Superior temporal gyrus (tissue), 1 donor: ENCODE data around the gene ZDHHC20.

Source experiments
- DNase-seq: peaks from one replicate; pipeline ENCODE4 v3.0.0-alpha.2; 2016; ENCODE audit errors: extremely low spot score

ZDHHC20 gene

DNA sequence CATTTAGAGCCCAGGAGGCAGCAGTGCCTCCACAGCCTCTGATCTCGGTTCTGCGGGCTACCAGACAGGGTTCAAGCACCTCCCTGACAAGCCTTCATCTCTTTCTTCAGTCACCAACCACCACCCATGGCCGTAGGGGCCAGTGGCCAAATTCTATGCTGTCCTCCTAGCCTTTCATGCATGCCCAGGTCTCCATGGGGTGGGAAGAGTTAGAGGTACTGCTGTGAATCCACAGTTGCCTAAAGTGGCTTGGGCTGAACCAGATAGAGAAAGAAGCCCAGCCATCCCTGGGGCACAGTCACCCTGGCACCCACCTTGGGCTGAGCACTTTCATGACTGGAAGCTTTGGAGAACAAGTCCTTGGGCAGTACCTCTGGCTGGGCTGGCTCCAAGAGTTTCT is 97.4 kb downstream of the ZDHHC20 start:
- no peak for DNase-seq

DNA sequence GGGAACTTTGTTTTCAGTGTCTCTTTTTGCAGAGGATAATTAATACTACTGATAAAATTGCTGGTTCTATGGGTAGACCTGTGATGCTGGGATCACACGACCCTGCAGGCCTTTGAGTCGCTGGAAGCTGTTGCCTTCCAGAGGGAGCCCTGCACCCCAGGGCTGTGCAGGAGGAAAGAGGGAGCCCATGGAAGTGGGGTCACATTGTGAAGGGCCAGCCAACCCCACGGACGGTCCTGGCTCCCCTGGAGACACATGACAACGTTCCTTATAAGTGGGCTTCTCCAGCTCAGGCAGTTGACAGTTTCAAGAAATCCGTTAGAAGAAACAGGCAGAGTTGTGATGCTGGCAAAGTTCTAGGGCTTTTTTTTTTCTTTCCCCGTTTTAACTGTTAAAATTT is 98.0 kb downstream of the ZDHHC20 start:
- no peak for DNase-seq

DNA sequence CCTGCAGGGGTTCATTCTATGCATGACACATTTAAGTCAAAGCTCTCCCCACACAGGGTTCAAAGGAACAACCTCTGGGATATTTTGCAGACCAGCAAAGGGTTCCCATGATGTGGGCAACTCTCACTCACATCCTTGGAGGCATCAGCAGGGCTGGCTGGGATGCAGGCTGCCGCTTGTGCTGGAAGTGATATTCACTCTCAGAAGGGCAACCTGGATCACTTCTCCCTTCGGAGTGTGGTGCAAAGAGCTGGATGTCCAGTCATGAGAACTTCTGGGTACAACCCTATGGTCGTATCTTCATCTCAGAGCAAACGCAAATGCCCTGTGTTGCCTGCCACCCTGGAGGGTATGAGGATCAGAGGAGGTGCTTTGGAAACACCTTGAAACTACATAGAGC is 98.6 kb downstream of the ZDHHC20 start:
- no peak for DNase-seq

DNA sequence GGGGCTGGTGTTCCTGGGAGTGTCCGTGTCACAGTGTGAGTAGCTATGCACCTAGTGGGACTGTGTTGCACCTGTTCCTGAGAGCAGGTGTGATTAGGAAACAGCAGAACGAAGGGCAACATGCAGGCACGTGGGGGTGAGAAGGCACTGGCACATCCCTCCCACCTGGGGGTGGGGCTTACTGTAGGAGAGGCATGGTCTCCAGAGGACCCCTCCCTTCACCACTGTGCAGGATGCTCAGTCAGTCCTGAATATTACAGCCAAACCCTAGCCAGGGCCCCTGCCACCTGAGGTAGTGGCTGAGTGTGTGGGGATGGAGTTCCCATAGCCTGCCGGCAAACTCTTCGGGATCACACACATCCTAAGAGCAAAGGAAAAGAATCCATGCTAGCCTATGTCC is 99.2 kb downstream of the ZDHHC20 start:
- no peak for DNase-seq

DNA sequence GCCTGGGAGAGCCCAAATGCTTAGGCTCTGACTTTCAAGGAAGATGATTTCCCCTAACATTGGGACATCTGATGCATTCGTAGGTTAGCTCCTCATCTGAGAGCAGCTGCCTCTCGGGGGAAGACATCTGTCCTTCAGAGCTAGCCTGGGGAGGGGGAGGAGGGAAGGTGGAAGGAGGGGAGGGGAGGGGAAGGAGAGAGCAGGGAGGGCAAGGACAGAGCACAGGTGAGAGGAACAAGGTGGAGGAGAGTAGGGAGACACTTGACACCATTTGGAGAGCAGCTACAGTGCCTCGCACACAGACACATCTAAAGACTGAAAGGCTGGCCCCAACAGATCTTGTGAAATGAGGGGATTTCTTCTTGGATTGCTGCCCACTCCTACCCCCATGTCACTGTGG is 103.8 kb downstream of the ZDHHC20 start:
- DNase-seq: no peak

DNA sequence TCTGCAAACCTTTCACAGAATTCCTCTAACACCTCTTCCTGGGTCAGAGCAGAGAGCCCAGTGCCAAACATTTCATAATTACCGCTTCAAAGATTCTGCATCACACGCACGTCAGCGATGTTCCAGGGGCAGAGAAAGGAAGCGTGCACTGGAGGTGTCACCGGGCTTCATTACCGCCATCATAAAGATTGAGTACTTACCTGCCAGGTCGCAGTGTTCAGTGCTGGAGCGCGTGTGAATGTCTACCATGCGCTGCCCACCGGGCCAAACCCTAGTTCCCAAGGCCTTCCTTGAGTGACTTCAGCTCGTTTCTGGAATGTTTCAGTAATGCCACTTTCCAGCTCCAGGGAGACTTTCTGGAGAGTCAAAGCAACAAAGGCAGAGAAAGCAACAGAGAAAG is 104.4 kb downstream of the ZDHHC20 start:
- DNase-seq: no peak

DNA sequence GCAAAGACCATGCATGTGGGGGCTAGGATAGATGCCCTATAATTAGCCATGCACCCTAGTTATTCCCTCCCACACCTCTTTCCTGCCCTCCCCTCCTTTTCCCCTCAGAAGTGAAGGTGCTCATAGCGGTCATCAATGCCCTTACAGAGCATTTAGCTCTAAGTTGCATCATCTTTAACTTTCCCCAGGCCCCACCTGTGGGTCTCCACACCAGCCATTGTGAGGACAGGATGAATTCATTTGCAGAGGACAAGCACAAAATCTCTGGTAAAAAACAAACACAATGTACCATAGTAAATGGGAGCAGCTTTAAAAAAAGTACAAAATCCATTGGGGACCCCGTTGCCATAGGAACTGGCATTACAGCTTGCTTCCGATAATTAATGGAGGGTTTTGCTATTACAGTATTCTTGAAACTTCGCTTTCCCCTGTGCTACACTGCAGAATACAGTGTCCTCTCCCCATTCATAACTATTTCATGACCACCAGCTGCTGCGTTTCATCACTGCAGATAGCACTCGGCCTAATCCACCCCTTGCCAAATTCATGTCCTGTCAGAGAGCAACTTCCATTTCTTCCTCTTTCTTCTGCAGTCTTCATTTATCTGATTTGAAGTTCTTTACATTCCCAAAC is 110.5 kb downstream of the ZDHHC20 start:
- no peak for DNase-seq

DNA sequence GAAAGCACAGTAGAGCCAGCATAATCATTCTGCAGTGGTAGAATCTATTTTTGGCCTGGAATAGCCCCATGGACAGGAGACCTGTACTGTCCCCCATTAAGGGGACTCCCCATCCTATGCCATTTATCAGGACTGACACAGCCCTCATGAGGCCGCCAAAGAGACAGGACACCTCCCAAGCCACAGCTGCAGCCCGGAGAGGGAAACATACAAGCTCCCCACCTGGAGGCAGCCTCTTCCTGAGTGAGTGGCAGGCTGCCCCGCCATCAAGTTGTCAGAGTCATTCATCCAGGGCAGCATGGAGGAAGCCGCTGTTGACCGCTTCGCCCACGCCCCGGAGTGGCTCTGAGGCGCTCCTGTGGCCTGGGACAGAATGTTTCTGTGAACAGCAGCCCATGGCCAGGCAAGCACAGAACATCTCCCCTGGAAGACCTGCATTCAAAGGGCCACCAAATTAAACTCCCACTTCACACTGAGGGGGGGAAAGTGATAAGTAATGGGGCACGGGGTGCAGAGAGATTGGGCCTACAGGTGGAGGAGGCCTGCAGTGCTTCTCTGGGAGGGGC is 111.3 kb downstream of the ZDHHC20 start:
- no peak for DNase-seq

DNA sequence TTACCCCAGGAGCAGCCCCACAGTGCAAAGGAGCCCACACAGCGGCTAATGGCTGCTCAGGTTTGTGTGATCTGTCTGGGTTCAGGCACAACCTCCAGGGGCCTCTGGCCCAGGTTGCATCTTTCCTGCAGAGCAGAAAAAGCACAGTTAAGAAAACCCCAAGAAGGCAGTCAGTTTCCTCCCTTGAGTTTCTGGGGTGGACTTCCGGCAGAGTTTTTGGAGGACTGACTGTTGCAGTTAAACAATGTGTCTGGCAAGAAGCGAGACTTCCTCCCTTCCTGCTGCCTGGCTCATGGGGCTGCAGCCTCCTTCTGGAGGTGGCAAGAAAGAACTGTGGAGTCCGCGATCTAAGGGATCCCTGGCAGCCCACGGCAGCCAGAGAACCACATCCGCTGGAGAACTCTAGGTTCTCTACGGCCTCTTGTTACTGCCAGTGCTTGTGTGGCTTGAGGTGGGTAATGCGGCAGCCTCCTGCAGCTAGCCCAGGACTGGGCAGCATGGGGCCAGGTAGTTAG is 114.4 kb downstream of the ZDHHC20 start:
- no peak for DNase-seq

DNA sequence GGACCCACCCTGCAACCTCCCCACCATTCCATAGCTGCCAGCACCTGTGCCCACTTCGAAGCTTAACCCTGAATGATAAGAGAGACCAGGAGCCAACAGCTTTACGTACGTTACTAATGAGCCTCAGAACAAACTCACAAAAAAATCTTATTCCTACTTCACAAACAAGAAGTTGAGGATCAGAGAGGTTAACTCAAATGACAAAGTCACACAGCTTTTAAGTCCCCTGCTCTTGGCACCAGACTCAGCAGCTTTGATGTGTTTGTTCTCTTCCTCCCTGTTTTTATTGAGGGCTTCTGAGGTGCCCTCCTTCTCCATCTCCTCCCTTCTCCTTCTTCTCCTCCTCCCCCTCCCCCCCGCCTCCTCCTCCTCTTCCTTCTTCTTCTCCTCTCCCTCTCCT is 115.4 kb downstream of the ZDHHC20 start:
- no peak for DNase-seq

DNA sequence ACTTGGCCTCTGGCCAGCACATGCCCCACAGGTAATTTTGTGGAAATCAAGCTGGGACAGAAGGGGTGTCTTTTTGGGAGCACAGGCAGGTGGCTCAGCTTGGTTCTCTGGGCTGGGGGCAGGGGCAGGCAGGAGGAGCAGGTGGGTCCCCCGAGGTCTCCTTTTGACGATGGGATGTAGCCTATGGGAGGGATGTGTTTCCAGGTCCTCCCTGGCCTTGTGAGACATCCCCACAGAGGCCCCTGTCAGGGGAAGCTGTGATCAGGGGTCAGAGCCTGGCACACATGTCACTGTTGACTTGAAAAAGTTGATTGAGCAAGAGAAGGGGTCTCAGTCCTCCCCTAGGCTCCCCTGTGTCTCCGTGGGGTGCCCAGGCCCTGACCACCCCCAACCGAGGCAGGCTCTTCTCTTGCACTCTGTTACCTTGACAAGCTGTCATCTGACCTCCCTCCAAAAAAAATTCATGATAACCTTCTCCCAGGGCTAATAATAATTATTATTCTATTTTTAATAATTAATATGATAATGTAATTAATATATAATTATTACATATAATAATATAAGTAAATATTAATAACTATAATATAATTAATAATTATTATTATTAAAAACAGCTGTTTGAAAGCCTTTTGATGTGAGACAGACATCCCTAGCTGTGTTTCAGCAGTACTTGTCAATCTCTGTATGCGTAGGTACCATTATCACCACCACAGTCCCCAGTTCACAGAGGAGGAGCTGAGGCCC is 116.2 kb downstream of the ZDHHC20 start:
- DNase-seq: no peak

DNA sequence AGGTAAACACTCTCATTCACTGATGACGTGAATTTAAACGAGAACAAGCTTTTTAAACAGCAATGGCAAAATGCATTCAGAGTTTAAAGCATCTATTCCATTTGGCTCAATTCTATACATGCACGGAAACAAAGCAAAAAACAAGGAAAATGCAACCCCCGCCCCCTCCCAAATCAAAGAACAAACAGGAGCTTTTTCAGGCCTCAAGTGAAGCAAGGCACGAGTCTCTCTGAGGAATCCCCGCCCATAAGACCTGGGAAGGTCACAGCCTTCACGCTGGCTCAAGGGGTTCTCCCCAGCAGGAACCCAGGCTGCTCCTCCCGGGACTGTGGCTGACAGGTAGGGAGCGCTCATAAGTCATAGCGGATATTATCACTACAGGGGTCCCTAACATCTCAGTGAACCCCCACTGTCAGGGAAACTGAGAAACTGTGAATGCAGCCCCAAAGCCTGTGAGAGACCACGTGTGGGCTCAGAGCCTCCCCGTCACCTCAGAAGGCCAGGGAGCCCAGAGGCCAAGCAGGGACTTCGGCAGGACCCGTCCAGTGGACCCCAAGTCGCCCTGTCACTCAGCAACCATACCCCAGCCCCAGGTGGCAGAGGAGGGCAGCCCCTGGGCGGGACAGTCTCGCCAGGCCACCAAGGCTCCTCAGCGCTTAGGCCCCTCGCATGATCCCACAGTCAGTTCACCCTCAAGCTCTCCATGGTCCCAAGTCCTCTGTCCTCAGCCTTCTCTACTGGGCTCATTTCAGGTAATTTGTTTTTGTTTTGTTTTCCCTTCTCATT is 117.3 kb downstream of the ZDHHC20 start:
- no peak for DNase-seq

DNA sequence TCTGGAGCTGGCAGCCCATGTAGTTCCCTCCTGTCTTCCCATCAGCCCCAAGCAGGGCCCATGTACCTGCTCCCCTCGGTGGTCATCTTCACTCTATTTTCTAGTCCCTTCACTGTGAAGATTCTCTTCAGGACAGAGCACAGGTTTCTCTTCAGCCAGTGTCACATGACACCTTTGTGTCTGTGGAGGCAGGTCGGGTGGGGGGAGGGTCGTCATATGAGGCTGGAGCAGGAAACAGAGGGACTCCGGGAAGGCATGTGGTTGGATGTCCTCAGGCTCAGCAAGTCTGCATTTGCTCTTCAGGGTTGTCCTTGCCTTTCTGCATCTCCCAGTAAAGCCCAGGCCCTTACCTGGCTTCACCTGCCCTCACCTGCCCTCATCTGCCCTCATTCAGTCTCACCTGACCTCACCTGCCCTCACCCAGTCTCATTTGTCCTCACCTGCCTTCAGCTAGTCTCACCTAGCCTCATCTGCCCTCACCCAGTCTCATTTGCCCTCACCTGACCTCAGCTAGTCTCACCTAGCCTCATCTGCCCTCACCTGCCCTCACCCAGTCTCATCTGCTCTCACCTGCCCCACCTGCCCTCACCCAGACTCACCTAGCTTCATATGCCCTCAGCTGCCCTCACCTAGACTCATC is 120.3 kb downstream of the ZDHHC20 start:
- no peak for DNase-seq

DNA sequence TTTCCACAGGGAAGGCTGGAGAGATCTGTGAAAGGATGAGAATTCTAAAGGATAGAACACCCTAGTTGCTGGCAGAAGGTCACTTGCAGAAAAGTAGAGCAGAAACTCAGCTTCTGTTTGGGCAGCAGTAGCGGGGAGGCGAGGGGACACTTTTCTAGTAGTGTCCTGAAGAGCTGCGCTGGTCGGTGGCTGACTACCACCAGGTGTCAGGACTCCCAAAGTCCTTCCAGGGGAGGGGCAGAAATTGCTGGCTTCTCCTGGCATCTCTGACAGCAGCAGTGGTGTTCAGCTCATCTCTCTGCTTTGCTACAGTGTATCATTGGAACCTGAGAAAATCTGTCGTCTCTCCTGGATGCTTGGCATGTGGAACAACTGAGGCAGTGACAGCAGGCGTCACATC is 120.9 kb downstream of the ZDHHC20 start:
- DNase-seq: no peak

DNA sequence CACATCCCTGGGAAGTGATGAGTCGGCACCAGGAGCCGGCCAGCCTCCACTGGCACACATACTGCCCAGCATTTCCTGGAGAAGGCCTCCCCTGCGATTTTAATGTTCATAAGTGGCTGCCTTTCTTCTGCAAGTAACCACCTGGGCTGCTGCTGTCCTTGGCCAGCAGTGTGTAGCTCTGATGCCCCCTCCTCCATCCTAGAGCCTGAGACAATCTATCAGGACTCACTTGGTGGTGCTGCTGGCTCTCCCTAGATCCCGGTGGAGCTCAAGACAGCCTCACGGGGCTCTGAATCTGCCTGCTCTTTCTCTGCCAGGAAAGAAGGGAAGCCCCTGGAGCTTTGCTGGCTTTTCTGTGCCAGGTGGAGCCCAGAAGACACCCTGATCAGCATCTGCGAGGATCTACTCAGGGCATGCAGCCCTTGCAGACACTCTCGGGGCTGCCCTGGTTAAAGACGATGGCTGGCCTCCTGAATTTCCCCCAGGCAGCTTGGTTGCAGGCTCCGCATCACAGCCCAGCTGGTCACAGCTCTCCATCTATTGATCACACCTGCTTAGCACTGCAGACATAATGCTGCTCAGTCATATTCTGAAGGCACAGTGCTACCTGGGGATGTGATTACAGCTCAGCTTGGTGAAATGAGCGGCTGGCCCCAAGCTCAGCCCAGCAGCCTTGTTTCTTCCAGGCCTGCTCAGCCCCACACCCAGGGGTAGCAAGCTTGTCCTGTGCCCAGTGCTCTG is 122.3 kb downstream of the ZDHHC20 start:
- no peak for DNase-seq

DNA sequence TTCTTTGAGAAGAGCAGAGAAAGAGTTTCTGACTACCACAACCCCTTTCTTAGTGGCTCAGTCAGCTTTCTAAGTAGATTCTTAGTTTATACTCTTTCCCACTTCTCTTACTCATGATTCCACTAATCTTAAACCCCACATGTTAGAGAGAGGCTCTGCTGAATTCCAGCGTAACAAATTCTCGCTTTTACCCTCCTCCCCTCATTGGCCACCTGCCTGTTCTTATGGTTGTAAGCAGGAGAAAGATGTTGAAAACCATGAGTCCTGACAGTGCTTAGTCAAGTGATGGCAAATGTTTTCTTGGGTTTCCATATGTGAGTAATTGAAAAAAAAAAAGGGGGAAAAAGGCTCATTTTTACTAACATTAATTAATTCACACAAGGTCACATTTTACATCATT is 125.9 kb downstream of the ZDHHC20 start:
- no peak for DNase-seq

DNA sequence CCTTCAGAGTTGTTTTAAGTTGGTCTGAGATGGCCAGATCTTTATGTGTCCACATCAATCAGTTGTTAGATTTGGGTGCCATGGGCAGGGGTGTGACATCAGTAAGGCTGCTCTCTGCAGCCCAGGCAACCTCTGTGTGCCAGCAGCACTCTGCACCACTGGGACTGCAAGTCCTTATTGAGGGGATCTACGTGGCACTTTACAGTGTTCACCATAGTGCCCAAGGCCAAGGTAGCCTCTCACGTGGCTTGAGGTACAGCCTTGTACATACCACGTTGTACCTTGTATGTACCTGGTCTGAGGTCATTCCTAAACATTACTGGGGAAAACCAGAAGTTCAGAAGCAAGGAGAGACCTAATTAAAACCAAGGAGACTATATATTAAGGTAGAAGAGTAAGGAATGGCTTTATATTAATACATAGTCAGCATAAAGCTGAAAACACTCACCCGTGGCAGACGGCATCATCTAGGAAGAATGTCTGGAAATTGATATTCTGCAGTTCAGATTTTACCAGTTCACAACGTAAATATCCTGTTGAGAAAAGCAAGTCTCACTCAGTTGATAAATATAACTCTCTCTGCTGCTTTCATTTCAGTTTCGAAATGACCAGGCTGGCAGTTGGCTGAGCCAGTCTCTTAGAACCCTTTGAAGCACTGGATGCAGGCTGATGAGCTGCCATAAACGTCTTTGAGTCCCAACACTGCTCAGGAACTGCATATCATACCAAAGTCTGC is 128.8 kb downstream of the ZDHHC20 start:
- no peak for DNase-seq

DNA sequence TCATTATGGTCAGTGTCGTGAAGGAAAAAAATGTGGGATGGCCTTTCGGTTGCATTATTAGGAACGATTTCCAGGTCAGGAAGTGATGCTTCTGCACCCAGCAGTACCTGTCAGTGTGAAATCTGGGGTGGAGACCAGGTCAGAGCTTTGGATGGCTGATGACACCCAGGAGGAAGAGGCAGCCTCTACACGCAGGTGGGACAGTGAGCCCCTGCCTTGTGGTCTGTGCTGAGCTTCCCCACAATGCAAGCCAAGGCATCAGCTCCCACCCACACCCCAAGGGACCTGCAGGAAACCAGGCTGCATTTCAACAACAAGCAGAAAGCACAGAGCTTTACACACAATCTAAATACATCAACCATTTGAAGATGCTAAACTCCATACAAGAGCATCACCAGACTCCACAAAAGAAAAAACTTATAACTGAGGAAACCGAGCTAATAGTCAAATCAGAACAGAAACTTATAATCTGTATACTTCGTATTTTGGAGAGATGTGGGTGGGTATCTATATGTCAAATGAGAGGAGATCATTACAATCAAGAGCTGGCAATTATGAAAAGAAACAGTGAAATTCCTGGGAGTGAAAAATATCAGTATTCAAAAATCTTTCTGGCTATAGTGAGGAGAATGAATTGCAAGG is 130.1 kb downstream of the ZDHHC20 start:
- DNase-seq: no peak

DNA sequence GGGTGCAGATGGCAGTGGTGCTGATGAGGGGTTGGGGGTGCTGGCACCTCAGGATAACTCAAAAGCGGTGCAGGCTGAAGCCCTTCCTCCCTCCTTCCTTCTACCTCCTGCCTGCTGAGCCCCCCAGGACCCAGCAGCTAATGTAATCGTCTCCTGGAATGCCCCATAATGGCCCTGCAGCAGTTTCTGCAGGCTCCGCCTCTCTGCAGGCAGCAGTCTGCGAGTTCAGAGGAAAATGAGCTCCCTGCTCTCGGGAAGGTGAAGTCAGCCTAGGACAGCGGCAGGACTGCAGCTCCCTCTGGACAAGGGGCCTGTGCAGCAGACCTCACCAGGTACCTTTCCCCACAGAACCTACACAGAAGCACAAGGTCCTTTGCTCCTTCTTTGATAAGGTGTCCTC is 130.9 kb downstream of the ZDHHC20 start:
- no peak for DNase-seq
